ENCODE measurements around the gene ITCH. TPM values are rescaled to one million over a fixed set of nuclear protein-coding genes. Genes with fewer than 3 reads are reported as not detected.
A peak's percentile ranks its signal among the peaks of the same experiment; 100 is the strongest.
"Not testable (repeated sequence)": the region's sequence is repeated elsewhere in the genome, so short reads cannot be mapped to it uniquely, and the experiment has no call there.

The ITCH gene
- total and polyA plus RNA-seq, 9 of the 15 experiments (the other 6 are each of a cell fraction or from before 2014, with no cell fraction given), result 7.5 to 53.0 (median 22.9) TPM

- H3K4me2 ChIP-seq (ENCODE audit: insufficient read depth, low read length); ATAC-seq; DNase-seq (ENCODE audit: extremely low read depth in 1 of 4, low spot score in 3 of 4); H3K9me3 ChIP-seq (replicated peaks; ENCODE audit: control insufficient read depth, insufficient read depth, low read depth, low read length); H2AFZ ChIP-seq (ENCODE audit: low read depth, low read length); H3K27ac ChIP-seq (ENCODE audit: extremely low read depth, low read depth, low read length); H3K4me3 ChIP-seq; BruUV-seq (replicated peaks); H3K27me3 ChIP-seq (ENCODE audit: control insufficient read depth in 2 of 2, insufficient read depth in 2 of 2, low read length in 2 of 2); H3K4me1 ChIP-seq (replicated peaks in 1 of 2; ENCODE audit: control insufficient read depth in 2 of 2, insufficient read depth in 2 of 2, low read length in 2 of 2); intact Hi-C loops (cut with micrococcal nuclease); CTCF ChIA-PET (ENCODE audit: low intra/inter-chr PET ratio); H3K79me2 ChIP-seq (ENCODE audit: control insufficient read depth, insufficient read depth, low read length); H3K9me1 ChIP-seq (ENCODE audit: control insufficient read depth, insufficient read depth, low read length); FAIRE-seq; H3K9ac ChIP-seq (ENCODE audit: insufficient read depth in 1 of 2, low read depth in 2 of 2, low read length in 2 of 2); in situ Hi-C loops (cut with MboI); H4K20me1 ChIP-seq (replicated peaks; ENCODE audit: control insufficient read depth, insufficient read depth, low read length): not testable (repeated sequence)
- TF ChIP-seq MAFG (tag; conservative IDR thresholded peaks at IDR 0.05) (0 out of 2 replicates have a peak, but pooled peaks have one; percentile 44), MAFK (IDR thresholded peaks at IDR 0.05; ENCODE audit: low read length) (peak; percentile 42; the same call in 1 of the 2 replicates), ZNF316 (IDR thresholded peaks at IDR 0.05) (peak; percentile 80), MAFF (IDR thresholded peaks at IDR 0.05; ENCODE audit: low read length) (0 out of 2 replicates have a peak, but pooled peaks have one; percentile 4), C11orf30 (IDR thresholded peaks at IDR 0.05; ENCODE audit: low read depth) (peak; percentile 76)
- peaks cover 43% of the 10 kb centered on the region; the same call in 2 of the 3 replicates for H3K36me3 ChIP-seq (ENCODE audit: control insufficient read depth, insufficient read depth, low read length)
- POLR2A ChIA-PET, result interaction anchor here (0.8 kb wide), 1 partner anchor 16 kb away, joined by 4 read pairs; no protein-coding TSS in a partner anchor
- 95% methylated on average over 6 of the region's 6 CpGs for WGBS (ENCODE audit: insufficient coverage, low coverage, missing lambda C conversion rate)
Measured at GRCh38 chr20:34432663-34433062, 69.6 kb downstream of the ITCH start.

DNA sequence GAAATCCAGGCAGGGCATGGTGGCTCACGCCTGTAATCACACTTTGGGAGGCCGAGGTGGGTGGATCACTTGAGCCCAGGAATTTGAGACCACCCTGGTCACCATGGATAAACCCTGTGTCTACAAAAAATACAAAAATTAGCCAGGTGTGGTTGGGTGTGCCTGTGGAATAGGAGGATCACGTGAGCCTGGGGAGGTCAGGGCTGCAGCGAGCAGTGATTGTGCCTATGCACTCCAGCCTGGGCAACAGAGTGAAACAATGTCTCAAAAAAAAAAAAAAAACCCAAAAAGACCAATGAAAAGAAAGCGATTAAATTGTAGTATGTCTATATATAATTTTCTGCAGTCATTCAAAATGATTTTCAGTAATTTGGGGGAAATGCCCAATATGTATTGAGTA lies 70.3 kb downstream of the ITCH start:
- H4K20me1 ChIP-seq (replicated peaks; ENCODE audit: control insufficient read depth, insufficient read depth, low read length), result 0 out of 2 replicates have a peak, but pooled peaks cover 2% of the 10 kb centered on the region
- intact Hi-C loops (cut with micrococcal nuclease), result no loop called here
- H3K27me3 ChIP-seq (ENCODE audit: control insufficient read depth in 2 of 2, insufficient read depth in 2 of 2, low read length in 2 of 2), result no peaks in the 10 kb centered on the region
- BruUV-seq (replicated peaks), result no TSS peak
- no peaks in the 10 kb centered on the region for H3K9me1 ChIP-seq (ENCODE audit: control insufficient read depth, insufficient read depth, low read length)
- no peak for DNase-seq (ENCODE audit: extremely low read depth in 1 of 4, low spot score in 3 of 4)
- H3K4me1 ChIP-seq (replicated peaks in 1 of 2; ENCODE audit: control insufficient read depth in 2 of 2, insufficient read depth in 2 of 2, low read length in 2 of 2), result no peaks in the 10 kb centered on the region
- no peak overlapping the region for H3K4me2 ChIP-seq (ENCODE audit: insufficient read depth, low read length)
- 92% methylated on average over 5 of the region's 5 CpGs for WGBS (ENCODE audit: insufficient coverage, low coverage, missing lambda C conversion rate)
- no peaks in the 10 kb centered on the region for H3K9me3 ChIP-seq (replicated peaks; ENCODE audit: control insufficient read depth, insufficient read depth, low read depth, low read length)
- no peak overlapping the region for H3K4me3 ChIP-seq
- in situ Hi-C loops (cut with MboI), result no loop called here
- peaks cover 44% of the 10 kb centered on the region for H3K36me3 ChIP-seq (ENCODE audit: control insufficient read depth, insufficient read depth, low read length)
- no peak overlapping the region for H2AFZ ChIP-seq (ENCODE audit: low read depth, low read length)
- H3K79me2 ChIP-seq (ENCODE audit: control insufficient read depth, insufficient read depth, low read length), result no peaks in the 10 kb centered on the region
- CTCF ChIA-PET (ENCODE audit: low intra/inter-chr PET ratio), result no interaction called here
- no peak overlapping the region for H3K27ac ChIP-seq (ENCODE audit: extremely low read depth, low read depth, low read length)
- no peak overlapping the region for H3K9ac ChIP-seq (ENCODE audit: insufficient read depth in 1 of 2, low read depth in 2 of 2, low read length in 2 of 2)
- POLR2A ChIA-PET, result no interaction called here
- peak; percentile 15 for FAIRE-seq
- ATAC-seq, result no peak
- TF ChIP-seq TFE3 (CRISPR knock-in tag; IDR thresholded peaks at IDR 0.05) (no peak), ARID4B (CRISPR knock-in tag; IDR thresholded peaks at IDR 0.05) (no peak), ZFP1 (CRISPR knock-in tag; IDR thresholded peaks at IDR 0.05) (no peak), ESRRA (IDR thresholded peaks at IDR 0.05; ENCODE audit: borderline replicate concordance, low read depth) (no peak), LEF1 (IDR thresholded peaks at IDR 0.05) (no peak), ZNF253 (CRISPR knock-in tag; conservative IDR thresholded peaks at IDR 0.05) (no peak), SMARCB1 (IDR thresholded peaks at IDR 0.05; ENCODE audit: insufficient read length, low read depth) (no peak)
